ENCODE data around the gene KCNG2. TPM values are rescaled to one million over a fixed set of nuclear protein-coding genes. Genes with fewer than 3 reads are reported as not detected.

KCNG2 gene
- total and polyA plus RNA-seq, 2 experiments from 2014 or later = 0.13 to 0.52 TPM

DNA sequence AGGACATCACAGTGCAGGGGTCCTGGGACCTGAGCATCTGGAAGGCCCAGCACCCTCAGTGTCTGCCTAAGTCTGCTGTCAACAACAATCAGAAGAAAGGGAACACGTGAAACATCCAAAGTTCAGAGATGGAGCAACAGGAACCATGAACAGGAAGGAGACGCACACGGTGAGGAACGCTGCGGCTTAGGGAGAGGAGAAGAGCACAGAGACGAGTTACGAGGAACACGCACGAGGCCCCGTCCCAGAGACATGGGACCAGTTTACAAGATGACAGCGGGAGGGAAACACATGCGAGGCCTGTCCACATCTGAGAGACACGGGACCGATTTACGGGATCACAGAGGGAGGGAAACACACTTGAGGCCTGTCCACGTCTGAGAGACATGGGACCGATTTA, 2.9 kb upstream of the KCNG2 start:
- Mint-ChIP-seq H3K27ac (no peak overlapping the region), H3K27me3 (ENCODE audit: insufficient read depth, low read depth, poor library complexity) (peaks cover 38% of the 10 kb centered on the region), H3K36me3 (ENCODE audit: low read depth) (no peaks in the 10 kb centered on the region; the same call in 2 of the 3 replicates), H3K9me3 (no peaks in the 10 kb centered on the region), H3K4me3 (no peak overlapping the region), H3K4me1 (peaks cover 9% of the 10 kb centered on the region)
- Histone ChIP-seq H3F3A (replicated peaks; ENCODE audit: low read depth) (no peaks in the 10 kb centered on the region), H3K36me3 (ENCODE audit: insufficient read depth) (no peaks in the 10 kb centered on the region), H3K4me1 (ENCODE audit: insufficient read depth) (peaks cover 9% of the 10 kb centered on the region; the same call in 1 of the 2 replicates), H3K27me3 (ENCODE audit: insufficient read depth) (peaks cover 40% of the 10 kb centered on the region), H3K27ac (ENCODE audit: low read depth) (no peak overlapping the region), H3K4me2 (no peak overlapping the region), H3K4me3 (no peak overlapping the region), H3K79me2 (replicated peaks; ENCODE audit: insufficient read depth) (no peaks in the 10 kb centered on the region), H4K20me1 (replicated peaks; ENCODE audit: insufficient read depth) (0 out of 2 replicates have a peak, but pooled peaks cover 2% of the 10 kb centered on the region), H2AFZ (no peak overlapping the region), H3K9me2 (ENCODE audit: insufficient read depth) (no peaks in the 10 kb centered on the region)
- no peak for DNase-seq (ENCODE audit: low spot score)
- ATAC-seq = no peak
- TF ChIP-seq ZNF331 (CRISPR knock-in tag; IDR thresholded peaks at IDR 0.05; ENCODE audit: low read depth) = no peak
- TF ChIP-seq EZH2 (IDR thresholded peaks at IDR 0.05; ENCODE audit: low read depth, unreplicated experiment) = no peak
- no peak for TF ChIP-seq JUNB (IDR thresholded peaks at IDR 0.05; ENCODE audit: unreplicated experiment)
- TF ChIP-seq ZNF114 (CRISPR knock-in tag; IDR thresholded peaks at IDR 0.05) = no peak
- TF ChIP-seq, protein P1, sequence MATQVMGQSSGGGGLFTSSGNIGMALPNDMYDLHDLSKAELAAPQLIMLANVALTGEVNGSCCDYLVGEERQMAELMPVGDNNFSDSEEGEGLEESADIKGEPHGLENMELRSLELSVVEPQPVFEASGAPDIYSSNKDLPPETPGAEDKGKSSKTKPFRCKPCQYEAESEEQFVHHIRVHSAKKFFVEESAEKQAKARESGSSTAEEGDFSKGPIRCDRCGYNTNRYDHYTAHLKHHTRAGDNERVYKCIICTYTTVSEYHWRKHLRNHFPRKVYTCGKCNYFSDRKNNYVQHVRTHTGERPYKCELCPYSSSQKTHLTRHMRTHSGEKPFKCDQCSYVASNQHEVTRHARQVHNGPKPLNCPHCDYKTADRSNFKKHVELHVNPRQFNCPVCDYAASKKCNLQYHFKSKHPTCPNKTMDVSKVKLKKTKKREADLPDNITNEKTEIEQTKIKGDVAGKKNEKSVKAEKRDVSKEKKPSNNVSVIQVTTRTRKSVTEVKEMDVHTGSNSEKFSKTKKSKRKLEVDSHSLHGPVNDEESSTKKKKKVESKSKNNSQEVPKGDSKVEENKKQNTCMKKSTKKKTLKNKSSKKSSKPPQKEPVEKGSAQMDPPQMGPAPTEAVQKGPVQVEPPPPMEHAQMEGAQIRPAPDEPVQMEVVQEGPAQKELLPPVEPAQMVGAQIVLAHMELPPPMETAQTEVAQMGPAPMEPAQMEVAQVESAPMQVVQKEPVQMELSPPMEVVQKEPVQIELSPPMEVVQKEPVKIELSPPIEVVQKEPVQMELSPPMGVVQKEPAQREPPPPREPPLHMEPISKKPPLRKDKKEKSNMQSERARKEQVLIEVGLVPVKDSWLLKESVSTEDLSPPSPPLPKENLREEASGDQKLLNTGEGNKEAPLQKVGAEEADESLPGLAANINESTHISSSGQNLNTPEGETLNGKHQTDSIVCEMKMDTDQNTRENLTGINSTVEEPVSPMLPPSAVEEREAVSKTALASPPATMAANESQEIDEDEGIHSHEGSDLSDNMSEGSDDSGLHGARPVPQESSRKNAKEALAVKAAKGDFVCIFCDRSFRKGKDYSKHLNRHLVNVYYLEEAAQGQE (IDR thresholded peaks at IDR 0.05; ENCODE audit: unreplicated experiment) = no peak
- no peak for TF ChIP-seq POLR2AphosphoS5 (IDR thresholded peaks at IDR 0.05; ENCODE audit: low read depth)
- no peak for TF ChIP-seq EZH2phosphoT487 (IDR thresholded peaks at IDR 0.05; ENCODE audit: unreplicated experiment)
- no peak for TF ChIP-seq CREB1 (CRISPR knock-in tag; IDR thresholded peaks at IDR 0.05; ENCODE audit: low read depth)
- TF ChIP-seq STAT1 (IDR thresholded peaks at IDR 0.05; ENCODE audit: unreplicated experiment) = no peak
- TF ChIP-seq, protein P2, sequence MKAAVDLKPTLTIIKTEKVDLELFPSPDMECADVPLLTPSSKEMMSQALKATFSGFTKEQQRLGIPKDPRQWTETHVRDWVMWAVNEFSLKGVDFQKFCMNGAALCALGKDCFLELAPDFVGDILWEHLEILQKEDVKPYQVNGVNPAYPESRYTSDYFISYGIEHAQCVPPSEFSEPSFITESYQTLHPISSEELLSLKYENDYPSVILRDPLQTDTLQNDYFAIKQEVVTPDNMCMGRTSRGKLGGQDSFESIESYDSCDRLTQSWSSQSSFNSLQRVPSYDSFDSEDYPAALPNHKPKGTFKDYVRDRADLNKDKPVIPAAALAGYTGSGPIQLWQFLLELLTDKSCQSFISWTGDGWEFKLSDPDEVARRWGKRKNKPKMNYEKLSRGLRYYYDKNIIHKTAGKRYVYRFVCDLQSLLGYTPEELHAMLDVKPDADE (IDR thresholded peaks at IDR 0.05) = no peak
- no peak for TF ChIP-seq NANOG (IDR thresholded peaks at IDR 0.05; ENCODE audit: borderline replicate concordance)
- TF ChIP-seq, protein P3, sequence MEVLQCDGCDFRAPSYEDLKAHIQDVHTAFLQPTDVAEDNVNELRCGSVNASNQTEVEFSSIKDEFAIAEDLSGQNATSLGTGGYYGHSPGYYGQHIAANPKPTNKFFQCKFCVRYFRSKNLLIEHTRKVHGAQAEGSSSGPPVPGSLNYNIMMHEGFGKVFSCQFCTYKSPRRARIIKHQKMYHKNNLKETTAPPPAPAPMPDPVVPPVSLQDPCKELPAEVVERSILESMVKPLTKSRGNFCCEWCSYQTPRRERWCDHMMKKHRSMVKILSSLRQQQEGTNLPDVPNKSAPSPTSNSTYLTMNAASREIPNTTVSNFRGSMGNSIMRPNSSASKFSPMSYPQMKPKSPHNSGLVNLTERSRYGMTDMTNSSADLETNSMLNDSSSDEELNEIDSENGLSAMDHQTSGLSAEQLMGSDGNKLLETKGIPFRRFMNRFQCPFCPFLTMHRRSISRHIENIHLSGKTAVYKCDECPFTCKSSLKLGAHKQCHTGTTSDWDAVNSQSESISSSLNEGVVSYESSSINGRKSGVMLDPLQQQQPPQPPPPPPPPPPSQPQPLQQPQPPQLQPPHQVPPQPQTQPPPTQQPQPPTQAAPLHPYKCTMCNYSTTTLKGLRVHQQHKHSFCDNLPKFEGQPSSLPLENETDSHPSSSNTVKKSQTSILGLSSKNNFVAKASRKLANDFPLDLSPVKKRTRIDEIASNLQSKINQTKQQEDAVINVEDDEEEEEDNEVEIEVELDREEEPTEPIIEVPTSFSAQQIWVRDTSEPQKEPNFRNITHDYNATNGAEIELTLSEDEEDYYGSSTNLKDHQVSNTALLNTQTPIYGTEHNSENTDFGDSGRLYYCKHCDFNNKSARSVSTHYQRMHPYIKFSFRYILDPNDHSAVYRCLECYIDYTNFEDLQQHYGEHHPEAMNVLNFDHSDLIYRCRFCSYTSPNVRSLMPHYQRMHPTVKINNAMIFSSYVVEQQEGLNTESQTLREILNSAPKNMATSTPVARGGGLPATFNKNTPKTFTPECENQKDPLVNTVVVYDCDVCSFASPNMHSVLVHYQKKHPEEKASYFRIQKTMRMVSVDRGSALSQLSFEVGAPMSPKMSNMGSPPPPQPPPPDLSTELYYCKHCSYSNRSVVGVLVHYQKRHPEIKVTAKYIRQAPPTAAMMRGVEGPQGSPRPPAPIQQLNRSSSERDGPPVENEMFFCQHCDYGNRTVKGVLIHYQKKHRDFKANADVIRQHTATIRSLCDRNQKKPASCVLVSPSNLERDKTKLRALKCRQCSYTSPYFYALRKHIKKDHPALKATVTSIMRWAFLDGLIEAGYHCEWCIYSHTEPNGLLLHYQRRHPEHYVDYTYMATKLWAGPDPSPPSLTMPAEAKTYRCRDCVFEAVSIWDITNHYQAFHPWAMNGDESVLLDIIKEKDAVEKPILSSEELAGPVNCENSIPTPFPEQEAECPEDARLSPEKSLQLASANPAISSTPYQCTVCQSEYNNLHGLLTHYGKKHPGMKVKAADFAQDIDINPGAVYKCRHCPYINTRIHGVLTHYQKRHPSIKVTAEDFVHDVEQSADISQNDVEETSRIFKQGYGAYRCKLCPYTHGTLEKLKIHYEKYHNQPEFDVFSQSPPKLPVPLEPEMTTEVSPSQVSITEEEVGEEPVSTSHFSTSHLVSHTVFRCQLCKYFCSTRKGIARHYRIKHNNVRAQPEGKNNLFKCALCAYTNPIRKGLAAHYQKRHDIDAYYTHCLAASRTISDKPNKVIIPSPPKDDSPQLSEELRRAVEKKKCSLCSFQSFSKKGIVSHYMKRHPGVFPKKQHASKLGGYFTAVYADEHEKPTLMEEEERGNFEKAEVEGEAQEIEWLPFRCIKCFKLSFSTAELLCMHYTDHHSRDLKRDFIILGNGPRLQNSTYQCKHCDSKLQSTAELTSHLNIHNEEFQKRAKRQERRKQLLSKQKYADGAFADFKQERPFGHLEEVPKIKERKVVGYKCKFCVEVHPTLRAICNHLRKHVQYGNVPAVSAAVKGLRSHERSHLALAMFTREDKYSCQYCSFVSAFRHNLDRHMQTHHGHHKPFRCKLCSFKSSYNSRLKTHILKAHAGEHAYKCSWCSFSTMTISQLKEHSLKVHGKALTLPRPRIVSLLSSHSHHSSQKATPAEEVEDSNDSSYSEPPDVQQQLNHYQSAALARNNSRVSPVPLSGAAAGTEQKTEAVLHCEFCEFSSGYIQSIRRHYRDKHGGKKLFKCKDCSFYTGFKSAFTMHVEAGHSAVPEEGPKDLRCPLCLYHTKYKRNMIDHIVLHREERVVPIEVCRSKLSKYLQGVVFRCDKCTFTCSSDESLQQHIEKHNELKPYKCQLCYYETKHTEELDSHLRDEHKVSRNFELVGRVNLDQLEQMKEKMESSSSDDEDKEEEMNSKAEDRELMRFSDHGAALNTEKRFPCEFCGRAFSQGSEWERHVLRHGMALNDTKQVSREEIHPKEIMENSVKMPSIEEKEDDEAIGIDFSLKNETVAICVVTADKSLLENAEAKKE (CRISPR knock-in tag; IDR thresholded peaks at IDR 0.05) = no peak
- TF ChIP-seq, protein P4, sequence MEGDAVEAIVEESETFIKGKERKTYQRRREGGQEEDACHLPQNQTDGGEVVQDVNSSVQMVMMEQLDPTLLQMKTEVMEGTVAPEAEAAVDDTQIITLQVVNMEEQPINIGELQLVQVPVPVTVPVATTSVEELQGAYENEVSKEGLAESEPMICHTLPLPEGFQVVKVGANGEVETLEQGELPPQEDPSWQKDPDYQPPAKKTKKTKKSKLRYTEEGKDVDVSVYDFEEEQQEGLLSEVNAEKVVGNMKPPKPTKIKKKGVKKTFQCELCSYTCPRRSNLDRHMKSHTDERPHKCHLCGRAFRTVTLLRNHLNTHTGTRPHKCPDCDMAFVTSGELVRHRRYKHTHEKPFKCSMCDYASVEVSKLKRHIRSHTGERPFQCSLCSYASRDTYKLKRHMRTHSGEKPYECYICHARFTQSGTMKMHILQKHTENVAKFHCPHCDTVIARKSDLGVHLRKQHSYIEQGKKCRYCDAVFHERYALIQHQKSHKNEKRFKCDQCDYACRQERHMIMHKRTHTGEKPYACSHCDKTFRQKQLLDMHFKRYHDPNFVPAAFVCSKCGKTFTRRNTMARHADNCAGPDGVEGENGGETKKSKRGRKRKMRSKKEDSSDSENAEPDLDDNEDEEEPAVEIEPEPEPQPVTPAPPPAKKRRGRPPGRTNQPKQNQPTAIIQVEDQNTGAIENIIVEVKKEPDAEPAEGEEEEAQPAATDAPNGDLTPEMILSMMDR (conservative IDR thresholded peaks at IDR 0.05; ENCODE audit: low read depth in 2 of 2) = no peak

Measured in GM23338 (cell line).